Gastrocnemius medialis (tissue), 4 donors: ENCODE data around the gene ROBO2. TPM values are rescaled to one million over a fixed set of nuclear protein-coding genes. Genes with fewer than 3 reads are reported as not detected.

Experiments
- ATAC-seq, 2 donors: fragments of 150-250 bp; one replicate each; pipeline ENCODE4 v1.9.1; 2016
- DNase-seq, 2 donors: peaks; one replicate each; pipeline ENCODE4 v3.0.0-alpha.2; 2019
- H3K27ac ChIP-seq, 4 donors: fragments of 200-600 bp; sonication (generic); 1 replicate in 1 of 4; 2 replicates in 3 of 4; pipeline ENCODE4 v1.5.1; 2016 to 2018; ENCODE audit warnings: mild to moderate bottlenecking in 2 of 4, moderate library complexity in 1 of 4
- H3K27me3 ChIP-seq, 3 donors: fragments of 200-600 bp; sonication (generic) in 2 of 3; 1 replicate in 1 of 3; 2 replicates in 2 of 3; pipeline versions ENCODE4 v1.5.1 to v1.6.0; 2016 to 2019; ENCODE audit warnings: mild to moderate bottlenecking in 1 of 3, moderate library complexity in 1 of 3
- H3K36me3 ChIP-seq, 2 donors: fragments of 200-600 bp; sonication (generic) in 1 of 2; one replicate each; pipeline ENCODE4 v1.5.1; 2017 to 2018
- H3K4me1 ChIP-seq, 2 donors: fragments of 200-600 bp; sonication (generic) in 1 of 2; one replicate each; pipeline ENCODE4 v1.5.1; 2016 to 2017; ENCODE audit warnings: mild to moderate bottlenecking in 2 of 2
- H3K4me3 ChIP-seq, 4 donors: fragments of 200-600 bp; sonication (generic) in 3 of 4; 1 replicate in 1 of 4; 2 replicates in 3 of 4; pipeline ENCODE4 v1.5.1; 2016 to 2019; ENCODE audit warnings: mild to moderate bottlenecking in 2 of 4
- H3K9me3 ChIP-seq, 3 donors: fragments of 200-600 bp; sonication (generic) in 2 of 3; 1 replicate in 1 of 3; 2 replicates in 2 of 3; pipeline ENCODE4 v1.5.1; 2016 to 2019
- POLR2A ChIP-seq, 2 donors: fragments of 450-650 bp; IDR thresholded peaks; one replicate each; pipeline ENCODE4 v1.6.1; 2017; ENCODE audit warnings: antibody characterized with exemption in 2 of 2, mild to moderate bottlenecking in 2 of 2, moderate library complexity in 2 of 2
- in situ Hi-C, 4 donors: fragments of 200-750 bp; cut with MboI; loops; one replicate each; pipeline versions ENCODE4 v1.15.0 to v1.8.0; 2017; ENCODE audit warnings: low sequenced_read_pairs in 4 of 4
- intact Hi-C: fragments of 100-400 bp; cut with DNase I; formaldehyde crosslinking; loops from one replicate; pipeline ENCODE4 v1.15.1; 2023; ENCODE audit warnings: low total_unique reads
- total RNA-seq, 4 donors: library from RNA; depleted of rRNA; stranded (reverse); fragments of >200 nt; gene quantifications; one replicate each; pipeline versions ENCODE4 v1.1.0 to v1.2.3, GENCODE V29; 2016
- TF ChIP-seq, protein P1 (sequence below), 5 experiments: fragments of 450-650 bp in 3 of 5; fragments of 200-600 bp in 2 of 5; sonication (generic) in 2 of 5; IDR thresholded peaks in 4 of 5; conservative IDR thresholded peaks in 1 of 5; 1 replicate in 4 of 5; 2 replicates in 1 of 5; pipeline ENCODE4 v1.5.1; 2016 to 2019; ENCODE audit warnings: antibody characterized with exemption in 5 of 5, mild to moderate bottlenecking in 3 of 5, moderate library complexity in 3 of 5

Gene ROBO2
- total RNA-seq, 4 donors from 2014 or later = 0.07 TPM; not detected in 3

GRCh38 chr3:77529522-77529921, 489.6 kb downstream of the ROBO2 start:
- no peaks in the 10 kb centered on the region for H3K4me1 ChIP-seq

DNA sequence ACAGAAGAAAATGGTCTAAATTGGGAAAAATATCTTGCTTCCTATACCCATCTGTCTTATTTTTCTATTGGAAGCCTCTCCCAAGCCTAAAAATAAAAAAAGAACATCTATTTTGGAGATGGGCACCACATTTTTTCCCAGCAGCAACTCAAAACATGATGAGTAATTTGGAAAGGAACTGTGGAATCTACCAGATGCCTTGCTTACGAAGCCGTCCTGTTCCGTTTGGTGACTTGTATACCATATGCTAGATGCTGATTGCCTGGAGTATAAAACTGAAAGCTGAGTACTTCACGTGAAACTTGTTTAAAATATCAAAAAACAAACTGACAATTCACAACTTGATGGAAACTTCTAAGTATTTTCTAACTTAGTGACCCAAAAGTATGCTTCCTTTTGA, 491.0 kb downstream of the ROBO2 start:
- no peaks in the 10 kb centered on the region for H3K4me1 ChIP-seq
- H3K36me3 ChIP-seq = no peaks in the 10 kb centered on the region
- no peak for TF ChIP-seq POLR2A (IDR thresholded peaks at IDR 0.05)
- TF ChIP-seq, protein P1, sequence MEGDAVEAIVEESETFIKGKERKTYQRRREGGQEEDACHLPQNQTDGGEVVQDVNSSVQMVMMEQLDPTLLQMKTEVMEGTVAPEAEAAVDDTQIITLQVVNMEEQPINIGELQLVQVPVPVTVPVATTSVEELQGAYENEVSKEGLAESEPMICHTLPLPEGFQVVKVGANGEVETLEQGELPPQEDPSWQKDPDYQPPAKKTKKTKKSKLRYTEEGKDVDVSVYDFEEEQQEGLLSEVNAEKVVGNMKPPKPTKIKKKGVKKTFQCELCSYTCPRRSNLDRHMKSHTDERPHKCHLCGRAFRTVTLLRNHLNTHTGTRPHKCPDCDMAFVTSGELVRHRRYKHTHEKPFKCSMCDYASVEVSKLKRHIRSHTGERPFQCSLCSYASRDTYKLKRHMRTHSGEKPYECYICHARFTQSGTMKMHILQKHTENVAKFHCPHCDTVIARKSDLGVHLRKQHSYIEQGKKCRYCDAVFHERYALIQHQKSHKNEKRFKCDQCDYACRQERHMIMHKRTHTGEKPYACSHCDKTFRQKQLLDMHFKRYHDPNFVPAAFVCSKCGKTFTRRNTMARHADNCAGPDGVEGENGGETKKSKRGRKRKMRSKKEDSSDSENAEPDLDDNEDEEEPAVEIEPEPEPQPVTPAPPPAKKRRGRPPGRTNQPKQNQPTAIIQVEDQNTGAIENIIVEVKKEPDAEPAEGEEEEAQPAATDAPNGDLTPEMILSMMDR (IDR thresholded peaks at IDR 0.05 in 4 of 5, conservative IDR thresholded peaks at IDR 0.05 in 1 of 5) = no peak
- DNase-seq (no peak), ATAC-seq (no peak)
- no peaks in the 10 kb centered on the region for H3K9me3 ChIP-seq
- in situ Hi-C loops = no loop called here
- H3K27me3 ChIP-seq = no peaks in the 10 kb centered on the region
- no peak overlapping the region for H3K27ac ChIP-seq
- H3K4me3 ChIP-seq = no peak overlapping the region
- intact Hi-C loops = no loop called here

More at GRCh38 chr3:77529522-77529921, 489.6 kb downstream of the ROBO2 start:
- H3K27ac ChIP-seq = no peak overlapping the region
- no peak for DNase-seq
- no peak overlapping the region for H3K4me3 ChIP-seq
- H3K9me3 ChIP-seq = no peaks in the 10 kb centered on the region
- in situ Hi-C loops = no loop called here
- no peak for TF ChIP-seq POLR2A (IDR thresholded peaks at IDR 0.05)
- TF ChIP-seq, protein P1 (IDR thresholded peaks at IDR 0.05 in 4 of 5, conservative IDR thresholded peaks at IDR 0.05 in 1 of 5) = no peak
- no peaks in the 10 kb centered on the region for H3K27me3 ChIP-seq
- intact Hi-C loops = no loop called here
- ATAC-seq = no peak
- H3K36me3 ChIP-seq = no peaks in the 10 kb centered on the region

DNA sequence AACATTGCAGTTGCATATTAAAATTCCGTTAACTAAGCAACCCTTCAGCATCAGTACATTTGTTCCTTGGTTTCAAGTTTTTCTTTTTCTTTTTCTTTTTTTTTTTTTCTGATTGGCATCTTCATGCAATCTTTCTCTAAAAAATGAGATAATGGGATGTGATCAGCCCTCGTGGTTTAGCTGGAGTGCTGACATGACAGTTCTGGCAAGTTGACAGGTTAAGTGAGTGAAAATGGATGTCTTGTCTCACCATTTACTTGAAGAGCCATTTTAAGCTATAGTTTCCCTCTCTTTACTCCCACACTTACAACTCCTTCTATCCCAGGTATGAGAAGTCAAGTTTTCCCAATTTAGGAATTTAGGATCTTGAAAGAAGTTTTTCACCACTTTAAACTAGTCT, 495.2 kb downstream of the ROBO2 start:
- Histone ChIP-seq H3K4me3 (no peak overlapping the region), H3K9me3 (no peaks in the 10 kb centered on the region), H3K36me3 (no peaks in the 10 kb centered on the region), H3K27ac (no peak overlapping the region), H3K4me1 (no peaks in the 10 kb centered on the region), H3K27me3 (no peaks in the 10 kb centered on the region)
- in situ Hi-C loops (no loop called here), intact Hi-C loops (no loop called here)
- DNase-seq = no peak
- ATAC-seq = no peak
- no peak for TF ChIP-seq POLR2A (IDR thresholded peaks at IDR 0.05)
- TF ChIP-seq, protein P1 (IDR thresholded peaks at IDR 0.05 in 4 of 5, conservative IDR thresholded peaks at IDR 0.05 in 1 of 5) = no peak

DNA sequence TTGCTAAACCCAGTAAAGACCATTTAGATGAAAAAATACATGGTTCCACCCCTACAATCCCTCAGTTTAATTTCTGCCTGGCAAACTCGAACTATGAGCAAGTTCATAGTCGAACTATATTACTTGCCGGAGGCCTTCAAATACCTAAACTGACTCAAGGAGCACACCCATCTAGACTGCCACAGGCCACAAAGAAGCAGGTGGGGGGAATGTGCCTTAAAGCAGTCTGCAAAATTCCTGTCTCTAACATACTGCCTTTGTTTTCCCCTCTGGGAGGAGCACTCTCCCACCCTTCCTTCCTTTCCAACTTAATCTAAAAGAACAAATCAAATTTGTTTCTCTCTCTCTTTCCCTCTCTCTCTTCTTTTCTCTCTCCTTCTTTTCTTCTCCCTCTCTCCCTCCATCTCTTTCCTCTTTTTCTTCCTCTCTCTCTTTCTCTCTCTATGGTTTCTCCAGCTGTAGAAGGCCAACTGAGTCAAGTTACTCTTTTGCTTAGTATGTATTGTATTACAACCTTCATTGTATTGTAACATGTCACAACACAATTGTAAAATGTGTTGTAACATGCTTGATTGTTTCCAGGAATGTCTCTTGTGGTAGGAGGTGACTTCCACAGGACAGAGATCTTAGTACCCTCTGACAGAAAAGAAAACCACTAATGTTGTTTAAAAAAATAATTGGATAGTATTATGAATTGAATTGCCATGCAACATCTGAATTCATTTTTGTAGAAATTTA, 496.3 kb downstream of the ROBO2 start:
- H3K4me1 ChIP-seq = no peaks in the 10 kb centered on the region
- in situ Hi-C loops (no loop called here), intact Hi-C loops (no loop called here)
- H3K27me3 ChIP-seq = no peaks in the 10 kb centered on the region
- H3K9me3 ChIP-seq = no peaks in the 10 kb centered on the region
- DNase-seq (no peak), ATAC-seq (no peak)
- TF ChIP-seq, protein P1 (IDR thresholded peaks at IDR 0.05 in 4 of 5, conservative IDR thresholded peaks at IDR 0.05 in 1 of 5) = no peak
- TF ChIP-seq POLR2A (IDR thresholded peaks at IDR 0.05) = no peak
- no peaks in the 10 kb centered on the region for H3K36me3 ChIP-seq
- no peak overlapping the region for H3K4me3 ChIP-seq
- H3K27ac ChIP-seq = no peak overlapping the region

GRCh38 chr3:77539014-77539413, 499.1 kb downstream of the ROBO2 start:
- no peak overlapping the region for H3K4me3 ChIP-seq
- no peak for DNase-seq
- H3K27ac ChIP-seq = no peak overlapping the region
- intact Hi-C loops (no loop called here), in situ Hi-C loops (no loop called here)
- TF ChIP-seq, protein P1 (IDR thresholded peaks at IDR 0.05 in 4 of 5, conservative IDR thresholded peaks at IDR 0.05 in 1 of 5) = no peak
- TF ChIP-seq POLR2A (IDR thresholded peaks at IDR 0.05) = no peak
- no peaks in the 10 kb centered on the region for H3K4me1 ChIP-seq
- H3K27me3 ChIP-seq = no peaks in the 10 kb centered on the region
- H3K9me3 ChIP-seq = no peaks in the 10 kb centered on the region
- ATAC-seq = no peak
- no peaks in the 10 kb centered on the region for H3K36me3 ChIP-seq
